Brain microvascular endothelial cell (primary cell): ENCODE results near the gene AVPR1A.

Experiments
- DNase-seq: peaks from one replicate; pipeline ENCODE4 v3.0.0-alpha.2; 2020
- H3K27ac ChIP-seq: fragments of 250-450 bp; sonication (Bioruptor Pico); 2 replicates; pipeline ENCODE4 v1.5.1; 2020; ENCODE audit warnings: mild to moderate bottlenecking, moderate library complexity
- H3K27me3 ChIP-seq: fragments of 250-450 bp; sonication (Bioruptor Pico); replicated peaks from 2 replicates; pipeline ENCODE4 v1.5.1; 2020; ENCODE audit warnings: mild to moderate bottlenecking
- H3K36me3 ChIP-seq: fragments of 250-450 bp; sonication (Bioruptor Pico); replicated peaks from 2 replicates; pipeline ENCODE4 v1.5.1; 2020; ENCODE audit warnings: mild to moderate bottlenecking
- H3K4me3 ChIP-seq: 2 replicates; pipeline ENCODE4 v1.5.1; 2011; ENCODE audit warnings: low read depth, mild to moderate bottlenecking, control low read depth, low read length, moderate library complexity
- in situ Hi-C: cut with HindIII; loops from 2 replicates; pipeline ENCODE4 v1.10.0; 2017; ENCODE audit warnings: low sequenced_read_pairs, low pct_ligation_motif_present
- TF ChIP-seq, protein P1 (sequence below): IDR thresholded peaks from 2 replicates; pipeline ENCODE4 v1.5.1; 2011; ENCODE audit warnings: low read depth, mild to moderate bottlenecking, moderate library complexity, low read length, control low read depth, inconsistent platforms; ENCODE audit errors: missing control alignments

The AVPR1A gene

GRCh38 chr12:63144556-63144955, 6.4 kb downstream of the AVPR1A start:
- in situ Hi-C loops, result no loop called here
- Histone ChIP-seq H3K4me3 (no peak overlapping the region), H3K27ac (no peak overlapping the region), H3K27me3 (peaks cover 20% of the 10 kb centered on the region), H3K36me3 (no peaks in the 10 kb centered on the region)
- DNase-seq, result no peak
- TF ChIP-seq, protein P1, sequence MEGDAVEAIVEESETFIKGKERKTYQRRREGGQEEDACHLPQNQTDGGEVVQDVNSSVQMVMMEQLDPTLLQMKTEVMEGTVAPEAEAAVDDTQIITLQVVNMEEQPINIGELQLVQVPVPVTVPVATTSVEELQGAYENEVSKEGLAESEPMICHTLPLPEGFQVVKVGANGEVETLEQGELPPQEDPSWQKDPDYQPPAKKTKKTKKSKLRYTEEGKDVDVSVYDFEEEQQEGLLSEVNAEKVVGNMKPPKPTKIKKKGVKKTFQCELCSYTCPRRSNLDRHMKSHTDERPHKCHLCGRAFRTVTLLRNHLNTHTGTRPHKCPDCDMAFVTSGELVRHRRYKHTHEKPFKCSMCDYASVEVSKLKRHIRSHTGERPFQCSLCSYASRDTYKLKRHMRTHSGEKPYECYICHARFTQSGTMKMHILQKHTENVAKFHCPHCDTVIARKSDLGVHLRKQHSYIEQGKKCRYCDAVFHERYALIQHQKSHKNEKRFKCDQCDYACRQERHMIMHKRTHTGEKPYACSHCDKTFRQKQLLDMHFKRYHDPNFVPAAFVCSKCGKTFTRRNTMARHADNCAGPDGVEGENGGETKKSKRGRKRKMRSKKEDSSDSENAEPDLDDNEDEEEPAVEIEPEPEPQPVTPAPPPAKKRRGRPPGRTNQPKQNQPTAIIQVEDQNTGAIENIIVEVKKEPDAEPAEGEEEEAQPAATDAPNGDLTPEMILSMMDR, result no peak

- Histone ChIP-seq H3K27me3 (no peaks in the 10 kb centered on the region), H3K27ac (no peak overlapping the region), H3K4me3 (no peak overlapping the region), H3K36me3 (no peaks in the 10 kb centered on the region)
- in situ Hi-C loops, result no loop called here
- TF ChIP-seq, protein P1, result no peak
- DNase-seq, result no peak
Observed at GRCh38 chr12:63138488-63138887, 12.5 kb downstream of the AVPR1A start.

DNA sequence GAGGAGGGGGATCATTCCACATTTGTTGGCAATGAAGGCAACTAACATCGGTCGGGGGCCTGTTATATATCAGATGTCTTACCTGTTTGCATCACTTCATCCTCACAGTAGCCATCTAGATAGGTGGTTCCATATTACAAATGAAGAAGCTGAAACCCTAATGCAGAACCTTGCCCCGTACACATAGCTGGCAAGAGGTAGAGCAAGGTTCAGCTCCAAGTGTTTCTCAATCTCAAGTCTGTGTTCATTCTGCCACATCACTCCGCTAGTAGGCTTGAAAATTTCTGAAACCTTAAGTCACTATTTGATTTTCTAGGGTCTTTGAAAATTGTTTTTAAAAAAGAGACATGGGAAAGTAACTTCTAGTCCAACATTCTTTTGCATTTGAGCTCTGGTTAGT, 17.0 kb downstream of the AVPR1A start:
- no peak for DNase-seq
- in situ Hi-C loops, result no loop called here
- no peak overlapping the region for H3K27ac ChIP-seq
- TF ChIP-seq, protein P1, result no peak
- no peak overlapping the region for H3K4me3 ChIP-seq
- no peaks in the 10 kb centered on the region for H3K27me3 ChIP-seq
- no peaks in the 10 kb centered on the region for H3K36me3 ChIP-seq

GRCh38 chr12:63132201-63132600, 18.8 kb downstream of the AVPR1A start:
- in situ Hi-C loops, result no loop called here
- no peak overlapping the region for H3K4me3 ChIP-seq
- H3K27me3 ChIP-seq, result no peaks in the 10 kb centered on the region
- no peaks in the 10 kb centered on the region for H3K36me3 ChIP-seq
- TF ChIP-seq, protein P1, result no peak
- DNase-seq, result no peak
- H3K27ac ChIP-seq, result no peak overlapping the region

GRCh38 chr12:63129927-63130326, 21.1 kb downstream of the AVPR1A start:
- in situ Hi-C loops, result no loop called here
- H3K4me3 ChIP-seq, result no peak overlapping the region
- H3K36me3 ChIP-seq, result no peaks in the 10 kb centered on the region
- H3K27ac ChIP-seq, result no peak overlapping the region
- DNase-seq, result no peak
- TF ChIP-seq, protein P1, result no peak
- H3K27me3 ChIP-seq, result no peaks in the 10 kb centered on the region

DNA sequence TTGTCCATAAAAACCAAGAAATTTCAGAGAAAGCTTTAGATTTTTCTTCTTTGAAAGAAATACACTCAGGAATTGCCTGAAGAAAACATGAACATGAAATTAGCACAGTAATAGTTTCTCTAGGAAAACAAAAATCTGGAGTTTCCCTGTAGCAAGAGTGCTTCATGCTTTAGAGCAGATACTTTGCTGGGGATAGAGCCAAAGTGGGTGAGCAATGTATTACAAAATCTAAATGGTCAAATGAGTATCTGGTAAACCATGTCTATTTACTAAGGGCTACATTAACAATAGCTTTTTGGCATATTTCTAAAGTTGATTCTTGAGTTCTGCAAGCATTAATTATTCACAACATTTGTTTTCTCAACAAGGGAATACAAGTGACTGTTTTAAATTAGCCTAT, 26.2 kb downstream of the AVPR1A start:
- TF ChIP-seq, protein P1, result no peak
- H3K27ac ChIP-seq, result no peak overlapping the region
- in situ Hi-C loops, result no loop called here
- no peak for DNase-seq
- H3K4me3 ChIP-seq, result no peak overlapping the region
- no peaks in the 10 kb centered on the region for H3K36me3 ChIP-seq
- H3K27me3 ChIP-seq, result no peaks in the 10 kb centered on the region
